ENCODE results near the gene USP6. TPM values are rescaled to one million over a fixed set of nuclear protein-coding genes. Genes with fewer than 3 reads are reported as not detected.

USP6 gene
- total and polyA plus RNA-seq, 2 of the 4 experiments (the other 2 are of a cell fraction) = 0.02 TPM; not detected in 1

DNA sequence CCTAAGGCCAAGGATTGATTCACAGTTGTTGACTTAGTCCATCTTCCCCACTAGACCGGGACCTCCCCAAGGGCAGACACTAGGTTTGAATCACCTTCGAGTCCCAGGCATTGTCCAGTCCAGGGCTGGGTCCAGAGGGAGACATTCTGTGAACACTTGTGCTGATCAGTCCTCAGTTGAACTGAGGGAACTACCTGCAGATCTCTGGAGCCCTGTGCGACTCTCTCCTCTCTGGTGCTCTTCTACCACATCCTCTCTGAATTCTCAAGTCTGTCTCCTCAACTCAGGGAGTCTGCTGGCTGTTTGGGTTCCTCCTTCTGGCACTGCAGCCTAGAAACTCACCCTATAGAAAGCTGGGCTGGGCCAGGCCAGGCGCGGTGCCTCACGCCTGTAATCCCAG is 15.0 kb upstream of the USP6 start:
- Histone ChIP-seq H2AK9ac (replicated peaks; ENCODE audit: low read depth, low read length, poor library complexity) (peak overlapping the region; percentile 37), H3K27ac (ENCODE audit: insufficient read depth, low read length) (no peak overlapping the region), H2BK120ac (ENCODE audit: low read depth, low read length) (no peak overlapping the region), H4K5ac (ENCODE audit: low read depth, low read length) (no peak overlapping the region), H2BK5ac (ENCODE audit: low read depth, low read length, poor library complexity, severe bottlenecking) (no peak overlapping the region), H3K36me3 (ENCODE audit: control insufficient read depth, insufficient read depth, low read length) (peaks cover 4% of the 10 kb centered on the region), H2AK5ac (ENCODE audit: low read depth, low read length) (no peak overlapping the region), H3K4me1 (ENCODE audit: control insufficient read depth, insufficient read depth, low read length) (no peaks in the 10 kb centered on the region), H2BK20ac (ENCODE audit: low read depth, low read length) (no peak overlapping the region), H3K9me1 (ENCODE audit: insufficient read depth, low read length) (no peaks in the 10 kb centered on the region), H2BK15ac (ENCODE audit: low read depth, low read length) (no peak overlapping the region), H3K27me3 (ENCODE audit: control insufficient read depth, insufficient read depth, low read length) (peaks cover 8% of the 10 kb centered on the region; the same call in 1 of the 2 replicates), H4K20me1 (ENCODE audit: insufficient read depth, low read length) (no peaks in the 10 kb centered on the region), H2AFZ (replicated peaks; ENCODE audit: low read length, poor library complexity) (no peak overlapping the region), H3K23ac (ENCODE audit: low read depth, low read length) (no peak overlapping the region), H4K91ac (ENCODE audit: insufficient read depth, low read depth, low read length) (no peak overlapping the region), H3K79me1 (ENCODE audit: low read depth in 1 of 2, low read length in 2 of 2) (no peaks in the 10 kb centered on the region), H3K9ac (ENCODE audit: low read depth, low read length) (no peak overlapping the region), H3K56ac (ENCODE audit: extremely low read depth, insufficient read depth, low read length) (no peak overlapping the region), H3K14ac (replicated peaks; ENCODE audit: low read depth, low read length) (no peak overlapping the region), H3K4me3 (ENCODE audit: insufficient read depth, low read depth, low read length) (no peak overlapping the region), H3K4ac (ENCODE audit: low read depth, low read length) (no peak overlapping the region), H3K18ac (ENCODE audit: low read depth, low read length) (no peak overlapping the region), H4K8ac (ENCODE audit: low read depth in 2 of 2, low read length in 2 of 2) (no peak overlapping the region), H3K9me3 (ENCODE audit: control insufficient read depth, insufficient read depth, low read length) (peaks cover 64% of the 10 kb centered on the region), H3K4me2 (ENCODE audit: low read depth, low read length) (no peak overlapping the region)
- dilution Hi-C loops (cut with HindIII; ENCODE audit: low sequenced_read_pairs, unreplicated experiment) = no loop called here
- BruUV-seq (replicated peaks) = no TSS peak
- DNase-seq (no peak), ATAC-seq (ENCODE audit: low read depth) (no peak)
- ChIA-PET POLR2A (ENCODE audit: unreplicated experiment) (no interaction called here), CTCF (no interaction called here)
- in situ Hi-C loops (cut with MboI; ENCODE audit: low sequenced_read_pairs) = no loop called here
- 100% methylated on average over 3 of the region's 6 CpGs; no CpG with 5 or more reads in 1 of the 2 experiments for WGBS, 2 experiments (ENCODE audit: extremely low coverage in 2 of 2, insufficient read length in 1 of 2)
- TF ChIP-seq CHD1 (IDR thresholded peaks at IDR 0.05; ENCODE audit: low read depth, low read length) (no peak), RAD21 (IDR thresholded peaks at IDR 0.05; ENCODE audit: low read length) (no peak)
- TF ChIP-seq, protein P1, sequence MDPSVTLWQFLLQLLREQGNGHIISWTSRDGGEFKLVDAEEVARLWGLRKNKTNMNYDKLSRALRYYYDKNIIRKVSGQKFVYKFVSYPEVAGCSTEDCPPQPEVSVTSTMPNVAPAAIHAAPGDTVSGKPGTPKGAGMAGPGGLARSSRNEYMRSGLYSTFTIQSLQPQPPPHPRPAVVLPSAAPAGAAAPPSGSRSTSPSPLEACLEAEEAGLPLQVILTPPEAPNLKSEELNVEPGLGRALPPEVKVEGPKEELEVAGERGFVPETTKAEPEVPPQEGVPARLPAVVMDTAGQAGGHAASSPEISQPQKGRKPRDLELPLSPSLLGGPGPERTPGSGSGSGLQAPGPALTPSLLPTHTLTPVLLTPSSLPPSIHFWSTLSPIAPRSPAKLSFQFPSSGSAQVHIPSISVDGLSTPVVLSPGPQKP (IDR thresholded peaks at IDR 0.05; ENCODE audit: borderline replicate concordance, low read depth, low read length) = no peak
- intact Hi-C loops (cut with micrococcal nuclease) = no loop called here

Measured in IMR-90 (cell line).